NCI-H2227 treated with DMSO at 0.1 percent for 48 hours (cell line): ENCODE data around the gene SUSD4.

Source experiments
- DNase-seq: peaks from one replicate; lab custom pipeline; 2025; lab: John Stamatoyannopoulos, UW

SUSD4 gene

DNA sequence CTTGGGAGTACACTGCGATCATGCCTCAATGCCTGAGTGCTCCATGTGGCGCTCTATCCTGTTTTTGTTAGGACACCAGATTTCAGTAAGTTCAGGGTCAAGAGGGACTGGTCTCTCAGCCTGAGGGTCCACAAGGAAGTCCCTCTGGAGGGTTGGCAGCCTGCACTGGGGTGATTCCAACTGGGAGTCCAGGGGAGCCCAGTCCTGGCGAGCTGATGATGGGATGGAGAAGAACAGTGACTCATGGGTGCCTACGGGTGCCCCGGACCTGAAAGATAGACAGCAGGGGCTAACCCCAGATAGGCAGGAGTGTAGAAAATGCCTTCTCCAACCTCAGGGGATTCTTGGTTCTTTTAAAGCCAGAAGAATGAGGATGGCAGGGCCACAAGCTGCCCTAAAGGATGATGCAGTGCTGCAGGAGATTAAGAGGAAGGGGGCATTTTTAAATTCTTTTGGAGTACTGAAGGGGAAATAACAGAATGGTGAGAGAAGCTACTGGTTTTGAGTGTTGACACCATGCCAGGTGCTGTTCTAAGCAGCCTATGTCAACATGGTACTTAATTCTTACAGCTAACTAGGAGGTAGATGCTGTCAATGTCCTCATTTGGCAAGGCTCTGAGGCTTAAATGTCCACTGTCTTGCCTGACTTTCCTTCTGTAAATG is 152.5 kb downstream of the SUSD4 start:
- DNase-seq = no peak

DNA sequence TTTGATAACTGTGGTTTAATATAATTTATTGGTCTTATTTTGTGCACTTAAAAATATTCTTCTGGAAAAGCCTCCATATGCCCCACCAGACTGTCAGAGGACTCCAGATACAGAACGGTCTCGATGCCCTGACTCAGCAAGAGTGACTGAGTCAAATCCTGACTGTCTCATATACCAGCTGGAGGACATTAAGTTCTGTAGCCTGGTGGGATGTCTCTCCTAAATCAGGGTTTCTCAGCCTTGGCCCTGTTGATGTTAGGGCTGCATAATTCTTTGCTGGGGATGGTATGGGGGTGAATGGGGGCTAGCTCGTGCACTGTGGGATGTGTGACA is 153.2 kb downstream of the SUSD4 start:
- DNase-seq = no peak

DNA sequence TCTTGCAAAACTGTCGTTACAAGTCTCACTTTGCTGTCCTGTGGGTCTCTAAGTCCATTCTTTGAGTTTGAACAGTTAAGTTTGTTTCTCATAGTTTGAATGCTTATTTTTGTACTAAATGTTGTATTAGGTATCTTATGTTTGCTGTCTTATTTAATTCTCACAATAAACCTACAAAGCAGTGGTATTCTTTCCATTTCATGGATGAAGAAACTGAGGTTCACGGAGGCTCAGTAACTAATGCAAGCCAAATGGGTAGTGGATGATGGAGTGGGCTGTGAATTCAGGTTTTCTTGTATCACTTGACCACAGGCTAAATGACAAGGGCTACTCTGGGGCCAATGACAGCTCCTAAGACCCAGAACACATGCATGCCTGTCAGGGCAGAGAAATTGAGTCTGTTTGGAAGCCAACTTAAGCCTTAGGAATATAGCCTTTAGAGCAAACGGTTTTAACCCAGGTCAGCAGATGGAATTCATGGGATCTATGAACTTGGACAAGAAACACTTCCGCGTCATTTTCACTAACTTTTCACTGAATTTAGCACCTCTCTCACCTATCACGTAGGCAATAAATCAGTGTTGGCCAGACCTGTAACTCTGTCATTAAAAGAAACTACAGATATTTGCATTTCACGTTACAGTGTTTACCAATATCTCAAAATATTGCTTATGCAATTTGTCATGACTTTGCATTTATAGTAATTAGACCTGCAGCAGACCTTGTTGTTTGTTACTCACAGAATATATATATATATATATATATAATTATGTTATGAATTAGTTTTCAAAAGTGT is 153.8 kb downstream of the SUSD4 start:
- DNase-seq = no peak

DNA sequence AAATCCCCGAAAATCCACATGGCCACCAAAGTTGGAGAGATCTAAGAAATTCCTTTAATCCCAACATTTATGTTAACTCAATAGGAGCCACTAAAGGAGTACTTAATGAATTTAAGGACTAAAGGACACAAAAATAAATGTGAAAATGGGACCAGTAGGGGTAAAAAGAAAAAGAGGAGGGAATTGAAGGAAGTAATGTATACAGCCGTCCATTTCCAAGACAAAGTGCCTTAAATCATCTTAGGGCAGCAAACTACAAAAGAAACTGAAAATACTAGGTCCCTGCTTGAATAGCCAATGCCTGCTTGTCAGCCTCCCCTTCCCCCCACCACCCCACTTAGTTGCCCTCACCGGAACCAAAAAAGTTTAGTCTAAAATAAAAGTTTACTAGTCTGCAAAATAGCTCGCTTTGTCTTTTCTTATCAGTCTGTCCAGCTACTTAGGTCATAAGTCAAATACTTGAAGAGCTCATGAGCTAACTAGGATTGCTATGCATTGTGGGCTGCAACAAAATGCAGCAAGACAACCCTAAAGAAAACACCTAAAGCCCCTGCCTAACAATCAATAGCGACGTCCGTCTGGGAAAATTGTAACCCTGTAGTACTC is 154.6 kb downstream of the SUSD4 start:
- no peak for DNase-seq

DNA sequence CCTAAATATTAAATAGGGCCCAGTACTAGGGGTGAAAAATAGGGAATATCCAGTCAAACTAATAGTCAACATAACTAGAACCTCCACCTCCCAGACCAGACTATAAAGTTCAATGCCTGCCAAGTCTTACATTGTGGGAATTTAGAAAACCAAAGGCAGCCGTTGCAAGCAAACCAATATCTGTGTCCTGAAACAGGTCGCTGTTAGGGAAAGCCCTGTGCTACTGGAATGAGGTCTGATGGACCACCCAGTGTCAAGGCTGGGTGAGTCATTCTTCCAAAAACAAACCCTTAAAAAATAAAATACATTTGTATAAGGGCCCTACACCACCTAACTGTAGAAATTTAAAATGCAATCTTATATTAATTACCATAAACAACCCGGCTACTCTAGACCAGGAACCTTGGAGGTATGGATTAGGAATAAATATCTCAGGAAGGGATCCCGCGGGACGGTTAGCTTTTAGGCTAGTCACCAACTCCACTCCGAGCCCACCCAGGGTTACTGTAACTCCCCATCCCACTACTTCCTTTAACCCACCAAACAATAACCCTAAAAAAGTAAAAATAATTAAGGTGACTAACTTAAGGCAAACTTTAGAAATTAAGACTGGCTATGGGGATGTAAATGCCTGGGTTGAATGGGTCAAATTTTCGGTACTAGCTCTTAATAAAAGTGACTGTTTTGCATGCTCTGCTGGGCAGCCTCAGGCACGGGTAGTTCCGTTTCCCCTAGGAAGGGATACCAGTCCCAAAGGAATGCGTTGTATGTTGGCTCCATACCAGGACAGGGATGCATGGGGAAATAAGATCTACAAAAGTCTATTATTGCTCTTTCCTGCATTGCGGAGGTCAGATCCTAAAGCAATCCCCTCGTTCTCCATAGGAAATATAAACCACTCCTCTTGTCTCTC is 155.6 kb downstream of the SUSD4 start:
- DNase-seq = no peak

DNA sequence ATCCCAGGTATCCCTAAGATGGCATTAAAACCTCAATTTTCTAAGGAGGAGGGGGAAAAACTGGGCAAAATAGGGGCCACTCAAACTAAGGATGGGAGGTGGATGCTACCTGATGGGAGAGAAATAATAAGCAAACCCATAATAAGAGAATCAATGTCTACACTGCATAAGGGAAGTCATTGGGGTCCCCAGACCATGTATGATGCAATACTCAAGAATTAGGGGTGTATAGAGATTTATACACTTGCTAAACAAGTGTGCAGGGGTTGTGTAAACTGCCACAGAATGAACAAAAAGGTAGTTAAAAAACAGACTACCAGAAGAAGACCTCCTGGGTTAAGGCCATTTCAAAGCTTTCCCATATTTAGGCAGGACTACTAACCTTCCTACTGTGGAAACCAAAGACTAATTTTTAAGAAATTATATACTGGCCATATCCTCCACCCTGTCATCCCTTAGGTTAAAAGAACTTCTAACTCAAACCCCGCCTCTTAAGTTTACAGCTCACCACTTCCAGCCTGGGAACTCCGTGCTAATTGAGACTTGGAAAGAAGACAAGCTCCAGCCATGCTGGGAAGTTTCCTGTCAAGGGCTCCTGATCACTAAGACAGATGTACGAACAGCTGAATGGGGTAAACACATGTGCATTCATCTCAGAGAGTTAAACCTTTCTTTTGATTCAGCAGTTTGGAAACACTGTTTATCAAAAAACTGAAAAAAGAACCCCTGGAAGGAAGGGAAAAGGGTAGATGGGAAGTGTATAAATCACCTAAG is 156.5 kb downstream of the SUSD4 start:
- no peak for DNase-seq

DNA sequence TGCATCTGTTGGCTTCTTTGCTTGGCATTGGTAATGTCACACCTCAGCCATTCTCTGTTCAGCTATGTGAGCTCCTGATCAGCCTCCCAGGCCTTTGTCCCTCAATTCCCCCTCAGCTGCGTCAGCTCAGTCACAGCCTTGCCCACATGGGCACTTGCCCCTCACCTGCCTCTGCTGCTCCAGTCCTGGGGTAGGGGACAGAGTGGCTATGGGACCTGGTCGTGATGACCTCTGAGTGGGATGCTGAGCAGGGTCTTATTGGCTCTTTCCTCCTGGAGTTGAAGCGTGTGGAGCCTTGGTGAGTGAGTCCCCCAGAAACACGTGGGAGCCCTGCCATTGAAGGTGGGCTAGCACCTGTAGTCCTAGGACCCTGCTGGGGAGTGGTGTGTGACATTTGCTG is 159.6 kb downstream of the SUSD4 start:
- no peak for DNase-seq

DNA sequence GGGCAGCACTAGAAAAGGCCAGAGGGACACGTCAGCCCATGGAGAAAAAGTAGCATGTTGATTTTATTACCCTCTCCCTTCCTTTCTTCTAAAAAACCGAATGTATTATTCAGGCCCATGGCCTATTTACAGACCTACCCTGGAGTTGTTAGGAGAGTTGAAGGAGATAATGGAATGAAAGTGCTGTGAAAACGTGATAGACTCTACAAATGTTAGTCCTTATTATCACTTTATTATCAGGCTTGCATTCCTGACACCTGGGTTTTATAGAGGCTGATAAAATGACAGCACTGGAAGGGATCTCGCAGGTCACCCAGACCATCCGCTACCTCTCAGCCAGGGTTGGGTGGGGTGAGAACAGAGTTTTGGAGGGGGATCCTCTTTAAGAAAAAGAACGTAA is 160.3 kb downstream of the SUSD4 start:
- no peak for DNase-seq

DNA sequence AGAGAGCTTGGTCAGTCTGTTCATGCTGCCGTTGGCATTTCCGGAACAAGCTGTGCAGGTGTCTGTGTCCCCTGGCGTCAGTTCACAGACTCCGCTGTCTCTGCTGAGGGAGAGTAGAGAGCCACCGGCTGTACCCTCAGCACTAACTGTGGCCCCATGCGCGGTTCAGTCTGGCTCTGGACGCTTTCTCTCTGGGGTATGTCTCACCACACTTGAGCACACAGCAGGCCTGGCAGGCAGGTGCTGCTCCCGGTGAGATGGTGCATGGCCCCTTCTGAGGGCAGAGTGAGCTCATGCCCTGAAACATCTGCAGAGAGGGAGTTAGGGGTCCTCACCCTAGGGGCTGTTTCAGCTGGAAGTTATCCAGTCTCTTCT is 161.0 kb downstream of the SUSD4 start:
- DNase-seq = no peak

DNA sequence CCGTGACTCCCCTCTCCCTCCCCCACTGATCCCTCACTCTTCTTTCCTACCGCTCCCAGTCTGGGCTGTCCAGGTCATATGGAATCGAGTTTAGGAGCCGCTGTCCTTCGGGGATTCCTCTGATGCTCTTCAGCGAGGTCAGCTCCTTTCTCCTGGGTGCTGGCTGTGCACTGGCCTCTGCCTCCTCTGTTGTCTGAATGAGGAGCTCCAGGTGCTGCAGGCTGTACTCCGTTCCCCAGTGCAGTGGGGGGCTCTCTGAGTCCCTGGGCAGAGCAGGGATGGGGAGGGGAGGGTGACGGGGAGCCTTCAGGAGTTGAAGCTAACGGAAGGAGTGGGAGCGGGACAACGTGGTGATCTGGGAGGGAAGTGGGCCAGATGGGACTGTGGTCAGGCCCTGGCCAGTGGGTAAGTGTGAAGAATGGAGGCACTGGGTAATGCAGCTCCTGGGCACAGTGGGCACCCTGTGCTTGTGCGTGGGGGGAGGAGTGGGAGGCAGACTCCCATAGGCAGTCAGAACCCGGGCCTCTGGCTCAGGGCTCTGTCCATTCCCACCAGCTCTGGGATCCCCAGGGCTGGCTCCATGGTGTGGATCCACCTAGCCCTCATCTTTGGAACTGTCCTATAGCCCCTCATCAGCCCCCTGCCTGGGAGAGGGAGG is 161.5 kb downstream of the SUSD4 start:
- DNase-seq = no peak

DNA sequence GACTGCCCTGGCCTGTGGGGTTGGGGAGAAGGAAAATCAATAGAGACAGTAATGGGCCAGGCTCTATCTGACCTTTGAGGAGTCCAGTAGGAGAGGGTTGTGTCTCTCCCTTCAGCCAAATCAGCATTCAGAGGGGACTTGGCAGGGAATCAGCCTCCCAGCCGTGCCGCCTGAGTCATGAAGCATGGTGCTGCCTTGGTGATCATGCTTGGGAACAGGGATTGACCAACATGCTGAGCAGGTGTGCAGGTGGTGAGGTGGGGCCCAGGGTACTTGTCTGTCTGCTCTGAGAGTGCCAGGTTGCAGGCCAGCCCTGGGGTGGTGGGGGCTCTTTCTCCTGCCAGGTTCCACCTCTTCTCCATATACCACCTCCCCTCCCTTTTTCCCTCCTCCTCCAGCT is 162.0 kb downstream of the SUSD4 start:
- DNase-seq = no peak

DNA sequence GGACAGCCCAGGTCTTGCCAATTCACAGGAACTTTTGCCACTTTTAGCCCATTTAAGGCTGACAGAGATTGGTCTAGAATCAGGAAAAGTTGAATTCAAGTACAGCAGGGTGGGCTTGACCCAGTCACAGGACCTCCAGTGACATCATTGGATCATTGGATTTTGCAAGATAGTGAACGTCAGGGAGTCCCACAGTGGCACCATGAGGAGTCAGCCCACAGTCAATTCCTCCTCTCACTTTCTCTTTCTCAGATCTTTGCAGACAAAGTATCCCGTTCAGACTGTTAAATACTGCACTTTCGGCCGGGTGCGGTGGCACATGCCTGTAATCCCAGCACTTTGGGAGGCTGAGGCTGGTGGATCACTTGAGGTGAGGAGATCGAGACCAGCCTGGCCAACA is 163.1 kb downstream of the SUSD4 start:
- DNase-seq = no peak

DNA sequence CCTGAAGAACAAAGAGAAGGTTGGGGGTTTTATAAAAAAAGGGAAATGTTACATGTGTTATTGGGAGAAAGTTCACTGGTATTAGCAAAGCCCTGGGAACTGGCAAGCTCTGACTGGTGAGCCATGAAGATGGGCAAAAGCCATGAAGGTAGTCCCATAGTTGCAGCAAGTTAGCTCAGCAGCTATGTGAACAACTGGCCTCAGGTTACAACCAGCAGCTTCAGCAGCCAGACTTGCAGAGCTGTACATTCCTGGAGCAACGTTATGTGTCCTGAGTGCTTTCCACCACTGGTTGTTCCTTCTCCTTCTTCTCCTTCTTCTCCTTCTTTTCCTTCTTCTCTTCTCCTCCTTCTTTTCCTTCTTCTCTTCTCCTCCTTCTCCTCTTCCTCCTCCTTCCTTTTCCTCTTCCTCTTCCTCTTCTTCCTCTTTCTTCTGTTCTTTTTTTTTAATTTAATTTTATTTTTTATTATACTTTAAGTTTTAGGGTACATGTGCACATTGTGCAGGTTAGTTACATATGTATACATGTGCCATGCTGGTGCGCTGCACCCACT is 164.8 kb downstream of the SUSD4 start:
- no peak for DNase-seq

DNA sequence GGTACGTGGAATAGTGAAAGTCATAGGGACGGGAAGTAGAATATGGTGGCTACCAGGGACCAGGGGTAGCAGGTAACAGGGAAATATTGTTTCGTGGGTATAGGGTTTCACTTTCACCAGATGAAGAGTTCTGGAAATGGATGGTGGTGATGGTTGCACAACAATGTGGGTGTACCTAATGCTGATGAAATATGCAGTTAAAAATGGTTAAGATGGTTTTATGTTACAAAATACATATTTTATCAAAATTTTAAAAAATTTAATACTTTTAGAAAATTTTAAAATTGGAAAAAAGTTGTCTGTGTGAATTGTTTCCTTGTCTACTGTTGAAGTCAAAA is 165.4 kb downstream of the SUSD4 start:
- no peak for DNase-seq

DNA sequence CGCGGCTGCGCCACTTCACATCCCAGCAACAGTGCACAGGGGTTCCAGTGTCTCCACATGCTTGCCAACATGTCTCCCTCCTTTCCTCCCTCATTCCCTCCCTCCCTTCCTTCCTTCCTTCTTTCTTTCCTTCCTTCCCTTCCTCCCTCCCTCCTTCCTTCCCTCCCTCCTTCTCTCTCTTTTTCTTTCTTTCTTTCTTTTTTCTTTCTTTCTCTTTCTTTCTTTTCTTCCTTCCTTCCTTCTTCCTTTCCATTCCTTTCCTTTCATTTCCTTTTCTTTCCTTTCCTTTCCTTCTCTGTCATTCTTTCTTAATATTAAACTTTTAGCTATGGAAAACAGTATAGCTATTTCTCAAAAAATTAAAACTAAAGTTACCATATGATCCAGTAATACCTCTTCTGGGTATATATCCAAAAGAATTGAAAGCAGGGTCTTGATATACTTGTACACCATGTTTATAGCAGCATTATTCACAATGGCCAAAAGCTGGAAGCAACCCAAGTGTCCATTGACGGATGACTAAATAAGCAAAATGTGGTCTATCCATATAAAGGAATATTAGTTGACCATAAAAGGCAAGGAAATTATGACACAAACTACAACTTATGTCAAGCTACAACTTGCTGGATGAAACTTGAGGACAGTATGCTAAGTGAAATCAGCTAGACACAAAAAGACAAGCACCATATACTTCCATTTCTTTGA is 165.9 kb downstream of the SUSD4 start:
- DNase-seq = no peak

DNA sequence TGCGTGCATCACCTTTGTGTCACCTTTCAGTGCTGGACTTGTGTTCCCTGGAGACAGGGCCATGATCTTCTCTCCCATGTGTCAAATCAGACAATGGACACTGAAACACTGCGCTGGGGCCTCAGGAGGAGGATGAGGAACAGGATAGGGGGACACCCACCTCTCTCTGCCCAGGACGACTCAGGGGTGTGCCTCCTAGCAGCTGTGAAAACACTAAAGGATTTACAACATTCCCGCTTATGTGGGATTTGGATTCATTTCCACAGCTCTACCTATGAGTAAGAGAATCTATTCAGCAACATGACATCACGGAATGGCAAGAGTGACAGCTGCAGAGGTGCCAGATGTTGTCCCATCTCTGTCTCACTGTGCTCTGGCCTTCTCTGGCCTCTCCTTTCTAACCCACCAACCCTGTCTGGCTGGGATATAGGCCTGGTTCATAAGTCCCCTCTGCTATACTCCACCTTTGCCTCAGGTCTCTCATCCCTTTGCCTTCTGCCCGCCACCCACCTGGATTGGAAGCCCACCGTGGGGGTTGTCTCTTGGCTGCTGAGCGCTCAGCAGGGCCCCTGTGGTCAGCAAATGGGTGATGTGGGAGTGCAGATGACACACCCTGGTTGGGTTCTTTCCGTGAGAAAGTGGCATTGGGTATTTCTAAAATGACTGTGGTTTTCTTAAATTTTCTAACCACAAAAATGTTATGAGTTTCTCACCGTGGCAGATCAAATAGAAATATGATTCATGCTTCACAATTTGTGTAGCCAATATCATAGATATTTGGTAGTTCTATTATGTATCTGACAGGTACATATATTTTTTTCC is 173.9 kb downstream of the SUSD4 start:
- DNase-seq = no peak

DNA sequence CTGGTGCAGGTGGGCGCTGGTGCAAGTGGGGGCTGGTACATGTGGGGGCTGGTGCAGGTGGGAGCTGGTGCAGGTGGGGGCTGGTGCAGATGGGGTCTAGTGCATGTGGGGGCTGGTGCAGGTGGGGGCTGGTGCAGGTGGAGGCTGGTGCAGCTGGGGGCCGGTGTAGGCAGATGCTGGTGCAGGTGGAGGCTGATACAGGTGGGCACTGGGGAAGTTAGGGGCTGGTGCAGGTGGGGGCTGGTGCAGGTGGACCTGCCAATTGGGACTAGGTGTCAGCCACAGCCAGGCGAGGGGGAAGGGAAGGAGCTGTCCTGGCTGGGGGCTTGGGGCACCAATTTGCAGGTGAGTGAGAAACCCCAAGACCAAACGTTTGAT is 174.5 kb downstream of the SUSD4 start:
- DNase-seq = no peak

DNA sequence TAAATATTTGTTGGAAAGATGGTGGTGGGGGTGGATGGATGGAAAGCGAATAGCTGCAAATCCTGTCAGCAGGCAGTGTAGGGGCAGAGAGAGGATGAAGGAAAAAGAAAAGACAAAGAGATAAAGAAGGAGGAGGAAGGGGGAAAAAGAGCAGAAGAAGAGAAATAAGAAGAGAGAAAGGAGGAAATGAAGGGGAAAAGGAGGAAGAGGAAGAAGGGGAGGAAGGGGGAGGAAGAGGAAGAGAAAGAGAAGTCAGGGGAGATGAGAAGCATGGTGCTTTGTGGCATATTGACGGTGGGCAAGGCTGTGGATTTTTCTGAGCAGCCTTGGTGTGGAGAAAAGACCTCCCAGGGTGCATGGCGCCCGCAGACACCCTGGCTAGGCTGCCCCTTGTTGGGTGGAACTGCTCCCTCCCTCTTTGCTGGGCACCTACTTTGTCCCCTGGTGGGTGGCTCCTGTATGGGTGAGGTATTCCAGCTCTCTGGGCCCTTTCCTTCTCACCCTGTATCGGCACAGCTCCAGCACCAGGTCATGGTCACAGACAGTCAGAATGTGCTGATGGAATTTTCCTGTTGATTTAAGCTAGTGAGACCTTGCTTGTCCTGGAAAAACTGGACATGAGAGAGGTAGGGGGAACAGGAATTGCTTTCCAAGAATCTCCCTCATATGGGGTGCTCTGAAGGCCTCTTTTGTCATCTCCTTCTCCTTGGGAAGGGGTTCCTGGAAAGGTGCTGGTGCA is 175.2 kb downstream of the SUSD4 start:
- DNase-seq = no peak

DNA sequence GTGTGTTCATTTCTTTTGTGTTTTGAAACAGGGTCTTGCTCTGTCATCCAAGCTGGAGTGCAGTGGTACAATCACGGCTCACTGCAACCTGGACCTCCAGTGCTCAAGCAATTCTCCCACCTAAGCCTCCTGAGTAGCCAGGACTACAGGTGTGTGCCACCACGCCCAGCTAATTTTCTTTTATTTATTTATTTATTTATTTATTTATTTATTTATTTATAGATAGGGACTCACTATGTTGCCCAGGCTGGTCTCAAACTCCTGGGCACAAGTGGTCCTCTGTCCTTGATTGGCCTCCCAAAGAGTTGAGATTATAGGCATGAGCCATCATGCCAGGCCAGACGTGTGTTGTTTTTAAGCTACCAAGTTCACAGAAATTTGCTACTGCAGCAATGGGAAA is 177.2 kb downstream of the SUSD4 start:
- DNase-seq = no peak
